ENCODE results near the gene MAG. TPM values are rescaled to one million over a fixed set of nuclear protein-coding genes. Genes with fewer than 3 reads are reported as not detected.

Gene MAG
- total and polyA plus RNA-seq, 2 of the 8 experiments (the other 6 are each of a cell fraction or from before 2014, with no cell fraction given), result 0.20 to 1.3 TPM

- no peak overlapping the region for H3K14ac ChIP-seq (ENCODE audit: insufficient read length)
- no peak overlapping the region for H2AFZ ChIP-seq (ENCODE audit: low read length)
- H4K5ac ChIP-seq (ENCODE audit: insufficient read length, low read depth, low read length), result no peak overlapping the region
- H2BK5ac ChIP-seq (ENCODE audit: low read depth, low read length), result no peak overlapping the region
- H2BK12ac ChIP-seq (ENCODE audit: low read depth, low read length), result no peak overlapping the region
- ChIA-PET POLR2A (ENCODE audit: partially characterized antibody) (interaction anchor here (0.7 to 9.8 kb wide), 6 partner anchors 8 to 147 kb away, joined by 3 to 146 read pairs (median 4); partner anchors contain the start of genes FXYD7, HAMP and USF2), CTCF (ENCODE audit: partially characterized antibody) (interaction anchor here (0.6 to 1.3 kb wide), 5 partner anchors 7 to 167 kb away, joined by 3 to 4 read pairs (median 3); no protein-coding TSS in a partner anchor)
- H2BK20ac ChIP-seq (ENCODE audit: low read length), result no peak overlapping the region
- DNase-seq (ENCODE audit: low read depth in 1 of 2, low spot score in 2 of 2), result no peak
- H3K9ac ChIP-seq (replicated peaks in 1 of 4; ENCODE audit: extremely low read depth in 1 of 4, low read depth in 3 of 4, low read length in 3 of 4), result no peak overlapping the region
- H3K18ac ChIP-seq (ENCODE audit: extremely low read depth, low read length), result no peak overlapping the region
- no peak overlapping the region for H3K27ac ChIP-seq (ENCODE audit: low read depth, low read length)
- peaks cover 0 to 36% of the 10 kb centered on the region in 2 experiments; a peak in 3 of 4 replicates for H3K79me2 ChIP-seq (ENCODE audit: control insufficient read depth in 1 of 2, insufficient read depth in 2 of 2, low read length in 2 of 2)
- H3K4ac ChIP-seq (replicated peaks; ENCODE audit: insufficient read length, low read depth, low read length), result no peak overlapping the region
- H3K56ac ChIP-seq (replicated peaks; ENCODE audit: insufficient read length, low read depth, low read length), result no peak overlapping the region
- H3K79me1 ChIP-seq (ENCODE audit: low read depth, low read length), result peaks cover 19% of the 10 kb centered on the region
- 89% methylated on average over 9 of the region's 9 CpGs; no CpG with 5 or more reads in 1 of the 2 experiments for WGBS, 2 experiments (ENCODE audit: extremely low coverage in 1 of 2, insufficient coverage in 1 of 2, insufficient read length in 1 of 2, insufficient replicate concordance in 2 of 2, low coverage in 1 of 2, low lambda C conversion rate in 2 of 2, missing lambda C conversion rate in 1 of 2)
- H3K27me3 ChIP-seq (replicated peaks in 1 of 4; ENCODE audit: control insufficient read depth in 3 of 4, extremely low read depth in 1 of 4, insufficient read depth in 3 of 4, low read length in 3 of 4), result no peaks in the 10 kb centered on the region
- no peaks in the 10 kb centered on the region for H3K9me3 ChIP-seq (ENCODE audit: insufficient read depth in 2 of 2, low read depth in 1 of 2, low read length in 1 of 2)
- H3K4me1 ChIP-seq (replicated peaks in 1 of 4; ENCODE audit: control insufficient read depth in 3 of 4, insufficient read depth in 4 of 4, low read length in 3 of 4), result peaks cover 0 to 5% (median 2%) of the 10 kb centered on the region in 4 experiments; a peak in 2 of 7 replicates
- peaks cover 30 to 46% (median 37%) of the 10 kb centered on the region in 4 experiments for H3K36me3 ChIP-seq (ENCODE audit: control insufficient read depth in 2 of 4, insufficient read depth in 4 of 4, low read length in 3 of 4)
- no peak overlapping the region for H2AK5ac ChIP-seq (ENCODE audit: low read depth, low read length)
- no peak overlapping the region for H3K4me3 ChIP-seq (ENCODE audit: extremely low read depth in 1 of 4, insufficient read depth in 2 of 4, low read depth in 3 of 4, low read length in 4 of 4)
- H2BK120ac ChIP-seq (replicated peaks; ENCODE audit: low read depth, low read length), result no peak overlapping the region
- no peak overlapping the region for H2BK15ac ChIP-seq (ENCODE audit: low read length)
- H3K4me2 ChIP-seq (ENCODE audit: insufficient read depth in 1 of 2, low read depth in 2 of 2, low read length in 2 of 2), result no peak overlapping the region
- H4K20me1 ChIP-seq (replicated peaks in 1 of 2; ENCODE audit: control insufficient read depth in 1 of 2, insufficient read depth in 2 of 2, low read length in 2 of 2), result peaks cover 26 to 39% of the 10 kb centered on the region in 2 experiments
- H4K8ac ChIP-seq (ENCODE audit: extremely low read depth, insufficient read depth, low read length), result no peak overlapping the region
- H3K23me2 ChIP-seq (ENCODE audit: low read depth, low read length), result no peaks in the 10 kb centered on the region
- H4K91ac ChIP-seq (replicated peaks; ENCODE audit: insufficient read length, low read length), result no peak overlapping the region
- H3K23ac ChIP-seq (ENCODE audit: insufficient read length), result no peak overlapping the region
- FAIRE-seq, result no peak
- TF ChIP-seq ZNF274 (IDR thresholded peaks at IDR 0.05; ENCODE audit: borderline replicate concordance, extremely low read depth, low read length) (no peak), KDM4A (IDR thresholded peaks at IDR 0.05; ENCODE audit: low read depth, low read length, severe bottlenecking) (no peak), POU5F1 (IDR thresholded peaks at IDR 0.05; ENCODE audit: low read depth, low read length) (no peak), EGR1 (IDR thresholded peaks at IDR 0.05; ENCODE audit: borderline replicate concordance, low read depth, low read length) (no peak), TEAD4 (IDR thresholded peaks at IDR 0.05; ENCODE audit: low read depth, low read length) (no peak), PHF8 (conservative IDR thresholded peaks at IDR 0.05; ENCODE audit: low read depth, low read length) (no peak), HDAC2 (IDR thresholded peaks at IDR 0.05; ENCODE audit: borderline replicate concordance in 1 of 2, low read depth in 2 of 2, low read length in 2 of 2) (no peak)
These were observed 34.9 kb upstream of the MAG start for GRCh38 chr19:35257113-35257461.

All from H1 (cell line).